H1 (cell line): ENCODE measurements around the gene PITPNB.

Experiments
- EZH2 ChIP-seq: fragments of 200-600 bp; sonication (generic); IDR thresholded peaks from 2 replicates; pipeline ENCODE4 v1.7.1; 2012; ENCODE audit warnings: low read depth, mild to moderate bottlenecking, moderate library complexity, low read length, inconsistent platforms; ENCODE audit not compliant: severe bottlenecking
- MAFK ChIP-seq: IDR thresholded peaks from 2 replicates; pipeline ENCODE4 v1.6.1; 2012; ENCODE audit warnings: low read depth, mild to moderate bottlenecking, improper control_type of control experiment, low read length
- NRF1 ChIP-seq: IDR thresholded peaks from 2 replicates; pipeline ENCODE4 v1.6.1; 2011; ENCODE audit warnings: mild to moderate bottlenecking, low read depth, low read length, improper control_type of control experiment
- PHF8 ChIP-seq: fragments of 200-600 bp; sonication (generic); conservative IDR thresholded peaks from 2 replicates; pipeline ENCODE4 v1.7.1; 2012; ENCODE audit warnings: low read depth, mild to moderate bottlenecking, inconsistent platforms, low read length, moderate library complexity
- POLR2A ChIP-seq, 2 experiments: IDR thresholded peaks; 1 replicate in 1 of 2; 2 replicates in 1 of 2; pipeline ENCODE4 v1.6.1; 2011; ENCODE audit warnings: low read depth in 2 of 2, low read length in 2 of 2, mild to moderate bottlenecking in 2 of 2; ENCODE audit errors: control extremely low read depth in 1 of 2
- RFX5 ChIP-seq: IDR thresholded peaks from 2 replicates; pipeline ENCODE4 v1.6.1; 2011; ENCODE audit warnings: low read depth, low read length, improper control_type of control experiment, borderline replicate concordance
- ZNF274 ChIP-seq: IDR thresholded peaks from 2 replicates; pipeline ENCODE4 v1.7.0; 2012; ENCODE audit warnings: low read length, borderline replicate concordance; ENCODE audit errors: extremely low read depth
- TF ChIP-seq, protein P1 (sequence below), 3 experiments: IDR thresholded peaks; 1 replicate in 2 of 3; 2 replicates in 1 of 3; pipeline versions ENCODE4 v1.5.1 to v1.6.1; 2011; ENCODE audit warnings: low read length in 3 of 3, mild to moderate bottlenecking in 3 of 3, inconsistent platforms in 2 of 3, low read depth in 1 of 3, moderate library complexity in 1 of 3; ENCODE audit not compliant: insufficient read depth in 1 of 3; ENCODE audit errors: control extremely low read depth in 1 of 3

DNA sequence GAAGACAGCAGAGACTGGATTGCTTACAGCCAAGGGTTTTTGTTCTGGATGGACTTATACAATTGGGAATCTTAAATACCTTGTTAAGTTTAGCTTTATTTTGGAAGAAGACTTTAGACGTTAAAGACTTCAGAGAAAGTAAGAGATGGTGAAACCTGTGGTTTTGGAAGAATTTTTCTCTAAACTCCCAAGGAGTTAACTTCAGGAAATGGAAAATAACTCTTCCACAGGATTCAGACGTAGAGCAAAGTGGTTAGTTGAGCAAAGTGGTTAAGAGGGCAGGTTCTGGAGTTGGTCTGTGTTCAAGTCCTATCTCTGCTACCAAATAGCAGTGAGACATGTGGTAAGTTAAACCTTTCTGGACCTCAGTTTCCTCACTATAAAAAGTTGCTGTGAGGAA lies 12.8 kb downstream of the PITPNB start:
- TF ChIP-seq RFX5 (no peak), EZH2 (no peak), MAFK (no peak), ZNF274 (no peak), NRF1 (no peak), POLR2A (IDR thresholded peaks at IDR 0.05; ENCODE audit: control extremely low read depth in 1 of 2, low read depth in 2 of 2, low read length in 2 of 2) (no peak), PHF8 (no peak)
- TF ChIP-seq, protein P1, sequence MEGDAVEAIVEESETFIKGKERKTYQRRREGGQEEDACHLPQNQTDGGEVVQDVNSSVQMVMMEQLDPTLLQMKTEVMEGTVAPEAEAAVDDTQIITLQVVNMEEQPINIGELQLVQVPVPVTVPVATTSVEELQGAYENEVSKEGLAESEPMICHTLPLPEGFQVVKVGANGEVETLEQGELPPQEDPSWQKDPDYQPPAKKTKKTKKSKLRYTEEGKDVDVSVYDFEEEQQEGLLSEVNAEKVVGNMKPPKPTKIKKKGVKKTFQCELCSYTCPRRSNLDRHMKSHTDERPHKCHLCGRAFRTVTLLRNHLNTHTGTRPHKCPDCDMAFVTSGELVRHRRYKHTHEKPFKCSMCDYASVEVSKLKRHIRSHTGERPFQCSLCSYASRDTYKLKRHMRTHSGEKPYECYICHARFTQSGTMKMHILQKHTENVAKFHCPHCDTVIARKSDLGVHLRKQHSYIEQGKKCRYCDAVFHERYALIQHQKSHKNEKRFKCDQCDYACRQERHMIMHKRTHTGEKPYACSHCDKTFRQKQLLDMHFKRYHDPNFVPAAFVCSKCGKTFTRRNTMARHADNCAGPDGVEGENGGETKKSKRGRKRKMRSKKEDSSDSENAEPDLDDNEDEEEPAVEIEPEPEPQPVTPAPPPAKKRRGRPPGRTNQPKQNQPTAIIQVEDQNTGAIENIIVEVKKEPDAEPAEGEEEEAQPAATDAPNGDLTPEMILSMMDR (IDR thresholded peaks at IDR 0.05; ENCODE audit: control extremely low read depth in 1 of 3, insufficient read depth in 1 of 3, low read depth in 1 of 3, low read length in 3 of 3), result no peak
